ENCODE measurements around the gene DNAJB2.

DNA sequence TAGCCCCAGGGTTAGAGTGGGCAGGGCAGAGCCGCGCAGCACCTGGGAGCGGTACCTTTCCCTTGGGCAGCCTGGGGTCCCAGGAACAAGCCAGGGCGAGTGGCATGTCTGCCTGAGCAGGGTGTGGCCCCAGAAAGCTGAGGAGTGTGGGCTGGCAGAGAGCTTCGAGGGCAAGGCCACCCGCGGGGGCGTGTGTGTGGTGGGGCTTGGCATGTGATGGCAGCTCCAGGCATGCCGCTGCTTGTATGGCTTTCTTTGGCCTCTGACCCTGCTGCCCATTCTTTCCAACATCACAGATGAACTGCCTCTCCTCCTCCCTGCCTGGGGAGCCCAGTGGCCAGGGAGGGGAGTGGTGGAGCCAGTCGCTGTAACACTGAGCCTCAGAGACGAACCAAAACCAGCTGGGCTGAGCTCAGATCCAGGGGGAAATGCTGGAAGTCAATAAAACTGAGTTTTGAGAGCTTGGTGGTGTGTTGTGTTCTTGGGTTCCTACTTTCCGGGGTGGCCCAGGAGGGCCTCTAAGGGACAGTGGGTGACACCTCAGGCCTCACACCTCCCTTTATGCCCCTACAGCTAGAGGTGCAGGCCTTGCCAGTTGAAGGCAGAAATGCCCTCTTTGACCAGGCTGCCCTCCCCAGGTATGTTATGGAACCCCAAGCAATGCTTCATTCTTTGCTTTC lies 7.4 kb downstream of the DNAJB2 start:
- TF ChIP-seq, protein P1, sequence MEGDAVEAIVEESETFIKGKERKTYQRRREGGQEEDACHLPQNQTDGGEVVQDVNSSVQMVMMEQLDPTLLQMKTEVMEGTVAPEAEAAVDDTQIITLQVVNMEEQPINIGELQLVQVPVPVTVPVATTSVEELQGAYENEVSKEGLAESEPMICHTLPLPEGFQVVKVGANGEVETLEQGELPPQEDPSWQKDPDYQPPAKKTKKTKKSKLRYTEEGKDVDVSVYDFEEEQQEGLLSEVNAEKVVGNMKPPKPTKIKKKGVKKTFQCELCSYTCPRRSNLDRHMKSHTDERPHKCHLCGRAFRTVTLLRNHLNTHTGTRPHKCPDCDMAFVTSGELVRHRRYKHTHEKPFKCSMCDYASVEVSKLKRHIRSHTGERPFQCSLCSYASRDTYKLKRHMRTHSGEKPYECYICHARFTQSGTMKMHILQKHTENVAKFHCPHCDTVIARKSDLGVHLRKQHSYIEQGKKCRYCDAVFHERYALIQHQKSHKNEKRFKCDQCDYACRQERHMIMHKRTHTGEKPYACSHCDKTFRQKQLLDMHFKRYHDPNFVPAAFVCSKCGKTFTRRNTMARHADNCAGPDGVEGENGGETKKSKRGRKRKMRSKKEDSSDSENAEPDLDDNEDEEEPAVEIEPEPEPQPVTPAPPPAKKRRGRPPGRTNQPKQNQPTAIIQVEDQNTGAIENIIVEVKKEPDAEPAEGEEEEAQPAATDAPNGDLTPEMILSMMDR (IDR thresholded peaks at IDR 0.05; ENCODE audit: insufficient read depth, low read length): no peak
- TF ChIP-seq POLR2AphosphoS5 (IDR thresholded peaks at IDR 0.05; ENCODE audit: low read depth): no peak
- TF ChIP-seq, protein P2, sequence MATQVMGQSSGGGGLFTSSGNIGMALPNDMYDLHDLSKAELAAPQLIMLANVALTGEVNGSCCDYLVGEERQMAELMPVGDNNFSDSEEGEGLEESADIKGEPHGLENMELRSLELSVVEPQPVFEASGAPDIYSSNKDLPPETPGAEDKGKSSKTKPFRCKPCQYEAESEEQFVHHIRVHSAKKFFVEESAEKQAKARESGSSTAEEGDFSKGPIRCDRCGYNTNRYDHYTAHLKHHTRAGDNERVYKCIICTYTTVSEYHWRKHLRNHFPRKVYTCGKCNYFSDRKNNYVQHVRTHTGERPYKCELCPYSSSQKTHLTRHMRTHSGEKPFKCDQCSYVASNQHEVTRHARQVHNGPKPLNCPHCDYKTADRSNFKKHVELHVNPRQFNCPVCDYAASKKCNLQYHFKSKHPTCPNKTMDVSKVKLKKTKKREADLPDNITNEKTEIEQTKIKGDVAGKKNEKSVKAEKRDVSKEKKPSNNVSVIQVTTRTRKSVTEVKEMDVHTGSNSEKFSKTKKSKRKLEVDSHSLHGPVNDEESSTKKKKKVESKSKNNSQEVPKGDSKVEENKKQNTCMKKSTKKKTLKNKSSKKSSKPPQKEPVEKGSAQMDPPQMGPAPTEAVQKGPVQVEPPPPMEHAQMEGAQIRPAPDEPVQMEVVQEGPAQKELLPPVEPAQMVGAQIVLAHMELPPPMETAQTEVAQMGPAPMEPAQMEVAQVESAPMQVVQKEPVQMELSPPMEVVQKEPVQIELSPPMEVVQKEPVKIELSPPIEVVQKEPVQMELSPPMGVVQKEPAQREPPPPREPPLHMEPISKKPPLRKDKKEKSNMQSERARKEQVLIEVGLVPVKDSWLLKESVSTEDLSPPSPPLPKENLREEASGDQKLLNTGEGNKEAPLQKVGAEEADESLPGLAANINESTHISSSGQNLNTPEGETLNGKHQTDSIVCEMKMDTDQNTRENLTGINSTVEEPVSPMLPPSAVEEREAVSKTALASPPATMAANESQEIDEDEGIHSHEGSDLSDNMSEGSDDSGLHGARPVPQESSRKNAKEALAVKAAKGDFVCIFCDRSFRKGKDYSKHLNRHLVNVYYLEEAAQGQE (IDR thresholded peaks at IDR 0.05; ENCODE audit: insufficient replicate concordance, low read depth): no peak
